GM18505 (cell line): ENCODE results near the gene GPR107.

Experiments used
- ATAC-seq: cut with Tn5 transposase; IDR thresholded peaks from one replicate; pipeline ENCODE4 v1.9.1; 2021; ENCODE audit not compliant: unreplicated experiment
- POLR2A ChIP-seq: IDR thresholded peaks from 4 replicates; pipeline ENCODE4 v1.6.1; 2011; ENCODE audit warnings: borderline replicate concordance; ENCODE audit not compliant: insufficient read depth, insufficient read length; ENCODE audit errors: extremely low read depth

The GPR107 gene

GRCh38 chr9:130160862-130161470, 107.3 kb downstream of the GPR107 start:
- no peak for ATAC-seq

DNA sequence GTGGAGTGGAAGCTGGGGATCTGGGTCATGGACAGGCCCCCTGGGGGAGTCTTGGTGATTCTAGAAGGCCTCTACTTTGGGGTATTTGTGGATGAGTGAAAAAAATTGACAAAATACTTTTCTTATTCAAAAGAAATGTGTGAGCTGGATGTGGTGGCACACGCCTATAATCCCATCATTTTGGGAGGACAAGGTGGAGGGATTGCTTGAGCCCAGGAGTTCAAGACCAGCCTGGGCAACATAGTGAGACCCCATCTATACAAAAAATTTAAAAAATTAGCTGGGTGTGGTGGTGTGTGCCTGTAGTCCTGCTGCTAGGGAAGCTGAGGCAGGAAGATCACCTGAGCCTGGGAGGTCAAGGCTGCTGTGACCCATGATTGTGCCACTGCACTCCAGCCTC, 111.9 kb downstream of the GPR107 start:
- no peak for TF ChIP-seq POLR2A
- no peak for ATAC-seq

More at GRCh38 chr9:130160862-130161470, 107.3 kb downstream of the GPR107 start:
- TF ChIP-seq POLR2A = no peak

GRCh38 chr9:130166399-130166798, 112.7 kb downstream of the GPR107 start:
- ATAC-seq = no peak
- no peak for TF ChIP-seq POLR2A

DNA sequence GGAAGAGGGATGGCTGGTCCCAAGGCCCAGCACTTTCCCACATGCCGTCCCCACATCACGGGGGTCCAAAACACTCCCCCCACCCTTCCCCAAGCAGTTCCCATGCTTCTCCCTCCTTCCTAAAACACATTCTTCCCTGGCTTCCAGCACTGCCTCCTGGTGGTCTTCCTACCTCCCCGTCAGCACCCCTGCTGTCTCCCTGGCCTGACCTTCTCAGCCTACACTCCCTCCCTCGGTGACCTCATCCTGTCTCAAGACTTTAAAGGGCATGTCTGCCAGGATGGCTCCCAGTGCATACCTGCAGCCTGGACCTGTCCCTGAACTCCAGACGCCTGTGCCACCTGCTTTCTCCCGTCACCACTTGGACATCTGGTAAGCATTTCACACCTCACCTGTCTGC, 114.2 kb downstream of the GPR107 start:
- no peak for ATAC-seq

DNA sequence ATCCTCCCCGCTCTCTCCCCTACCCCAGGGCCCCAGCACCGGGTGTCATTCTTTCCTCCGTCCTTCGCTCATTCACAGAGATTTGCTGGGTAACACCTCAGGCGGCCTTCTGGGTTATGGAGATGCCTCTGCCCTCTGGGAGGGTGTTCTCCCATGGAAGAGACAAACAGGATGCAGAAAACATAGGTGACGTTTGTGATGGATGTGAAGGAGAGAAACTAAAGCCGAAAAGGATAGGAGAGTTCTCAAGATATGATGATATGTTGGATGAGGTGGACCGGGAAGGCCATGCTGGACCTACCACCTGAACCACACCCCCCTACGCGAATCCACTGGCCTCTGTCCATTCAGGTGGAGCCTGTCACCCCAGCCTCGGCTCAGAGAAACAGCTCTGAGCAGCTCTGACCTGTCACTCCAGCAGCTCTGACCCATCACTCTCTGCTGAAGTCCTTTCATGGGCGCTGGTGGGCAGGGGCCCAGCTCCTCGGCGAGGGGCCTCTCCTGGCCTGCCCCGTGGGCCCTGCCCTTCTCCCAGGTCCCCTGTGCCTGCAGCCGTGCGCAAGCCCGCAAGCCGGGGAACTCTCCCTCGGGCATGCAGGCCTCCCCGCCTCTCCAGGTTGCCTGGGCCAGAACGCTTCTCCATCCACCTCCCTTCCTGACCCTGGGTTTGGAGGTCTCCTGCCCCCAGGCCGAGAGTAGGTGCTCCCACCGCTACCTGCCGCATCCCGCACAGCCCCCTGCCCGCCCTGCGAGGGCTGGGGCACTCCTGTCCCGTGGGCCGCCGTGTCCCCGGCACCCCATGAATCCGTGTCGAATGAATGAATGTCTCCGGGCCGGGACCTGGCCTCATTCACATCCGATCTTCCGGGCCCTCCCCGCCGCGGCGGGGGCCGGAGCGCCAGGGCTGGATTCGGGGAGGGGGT, 117.8 kb downstream of the GPR107 start:
- no peak for ATAC-seq
- no peak for TF ChIP-seq POLR2A

More for the DNA sequence above, 114.2 kb downstream of the GPR107 start:
- TF ChIP-seq POLR2A = no peak

DNA sequence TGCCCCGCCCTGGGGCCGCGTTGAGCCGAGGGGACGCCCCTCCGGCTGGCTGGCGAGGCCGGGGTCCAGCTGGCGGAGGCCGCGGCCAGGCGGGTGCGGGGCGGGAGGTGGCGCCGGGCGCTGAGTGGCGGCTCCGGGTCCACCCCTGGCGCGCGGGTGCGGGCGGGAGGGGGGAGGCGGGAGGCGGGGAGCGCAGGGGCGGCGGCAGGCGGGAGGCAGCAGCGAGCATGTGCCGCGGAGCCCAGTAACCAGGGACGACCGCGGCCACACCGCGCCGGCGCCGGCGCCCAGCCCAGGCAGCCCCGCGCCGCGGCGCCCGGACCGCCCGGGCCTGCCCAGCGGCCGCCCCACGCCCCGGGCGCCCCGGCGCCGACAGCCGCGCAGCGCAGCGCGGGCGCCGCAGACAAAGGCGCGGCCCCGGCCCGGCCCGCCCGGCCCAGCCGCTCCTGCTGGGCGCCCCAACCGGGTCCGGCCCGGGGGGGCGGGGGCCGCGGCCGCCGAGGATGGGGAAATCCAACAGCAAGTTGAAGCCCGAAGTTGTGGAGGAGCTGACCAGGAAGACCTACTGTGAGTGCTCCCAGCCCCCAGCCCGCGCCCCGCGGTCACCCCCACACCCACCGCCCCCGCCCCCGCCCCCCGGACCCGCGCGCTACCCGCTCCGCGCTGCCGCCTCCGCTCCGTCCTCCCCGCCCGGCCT, 118.6 kb downstream of the GPR107 start, which contains the start of gene NCS1:
Gene NCS1 (plus strand): TSS at position 244 of the 697 bp plus-strand sequence. CDS start 260 bp downstream, at position 504.
- ATAC-seq = no peak
- no peak for TF ChIP-seq POLR2A

GRCh38 chr9:130172858-130173665, 119.4 kb downstream of the GPR107 start:
- no peak for ATAC-seq
- TF ChIP-seq POLR2A = no peak

- no peak for ATAC-seq
- no peak for TF ChIP-seq POLR2A
Measured at GRCh38 chr9:130173666-130173983, 119.9 kb downstream of the GPR107 start.

GRCh38 chr9:130174025-130174424, 120.3 kb downstream of the GPR107 start:
- ATAC-seq = no peak
- TF ChIP-seq POLR2A = no peak

DNA sequence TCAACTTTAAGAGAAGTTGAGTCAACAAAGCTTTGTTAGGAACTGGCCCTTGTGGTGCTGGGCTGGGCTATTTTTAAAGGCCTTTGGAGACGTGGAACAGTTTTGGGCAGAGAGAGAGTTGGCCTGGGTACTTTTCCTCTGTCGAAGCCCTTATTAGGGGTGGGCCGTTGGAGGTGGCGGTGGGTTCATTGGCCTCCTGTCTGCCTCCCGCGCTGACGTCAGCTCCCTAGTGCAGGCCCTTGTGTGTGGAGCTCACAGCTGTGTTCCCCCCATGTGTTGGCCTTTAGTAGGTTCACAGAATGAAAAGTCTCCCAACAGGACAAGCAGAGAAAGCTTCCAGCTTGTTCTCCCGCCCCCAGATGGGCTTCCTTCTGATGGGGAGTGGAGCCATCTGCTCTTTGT, 121.2 kb downstream of the GPR107 start:
- ATAC-seq = no peak
- TF ChIP-seq POLR2A = no peak

DNA sequence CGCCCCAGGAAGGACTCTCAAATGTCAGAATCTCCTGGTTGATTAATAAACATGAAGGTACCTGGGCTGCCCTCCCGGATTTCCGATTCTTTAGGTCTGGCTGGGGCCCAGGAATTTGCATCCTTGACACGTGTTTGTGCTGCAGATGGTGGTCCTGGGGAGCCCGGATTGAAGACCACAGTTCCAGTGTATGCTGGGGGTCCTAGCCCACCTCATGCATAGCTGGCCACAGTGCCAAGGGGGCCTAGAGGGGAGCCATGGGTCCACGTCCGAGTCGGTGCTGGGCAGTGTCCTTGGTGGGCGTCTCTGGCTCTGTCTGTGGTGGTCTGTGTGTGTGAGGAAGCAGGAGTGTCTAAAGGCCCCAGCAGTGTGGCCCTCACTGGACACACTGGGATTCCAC, 121.6 kb downstream of the GPR107 start:
- no peak for TF ChIP-seq POLR2A
- ATAC-seq = no peak

GRCh38 chr9:130176760-130177159, 123.1 kb downstream of the GPR107 start:
- TF ChIP-seq POLR2A = no peak
- ATAC-seq = no peak
